ENCODE measurements around the gene MICAL3.
"Not testable (repeated sequence)": the region's sequence is repeated elsewhere in the genome, so short reads cannot be mapped to it uniquely, and the experiment has no call there.

The MICAL3 gene

DNA sequence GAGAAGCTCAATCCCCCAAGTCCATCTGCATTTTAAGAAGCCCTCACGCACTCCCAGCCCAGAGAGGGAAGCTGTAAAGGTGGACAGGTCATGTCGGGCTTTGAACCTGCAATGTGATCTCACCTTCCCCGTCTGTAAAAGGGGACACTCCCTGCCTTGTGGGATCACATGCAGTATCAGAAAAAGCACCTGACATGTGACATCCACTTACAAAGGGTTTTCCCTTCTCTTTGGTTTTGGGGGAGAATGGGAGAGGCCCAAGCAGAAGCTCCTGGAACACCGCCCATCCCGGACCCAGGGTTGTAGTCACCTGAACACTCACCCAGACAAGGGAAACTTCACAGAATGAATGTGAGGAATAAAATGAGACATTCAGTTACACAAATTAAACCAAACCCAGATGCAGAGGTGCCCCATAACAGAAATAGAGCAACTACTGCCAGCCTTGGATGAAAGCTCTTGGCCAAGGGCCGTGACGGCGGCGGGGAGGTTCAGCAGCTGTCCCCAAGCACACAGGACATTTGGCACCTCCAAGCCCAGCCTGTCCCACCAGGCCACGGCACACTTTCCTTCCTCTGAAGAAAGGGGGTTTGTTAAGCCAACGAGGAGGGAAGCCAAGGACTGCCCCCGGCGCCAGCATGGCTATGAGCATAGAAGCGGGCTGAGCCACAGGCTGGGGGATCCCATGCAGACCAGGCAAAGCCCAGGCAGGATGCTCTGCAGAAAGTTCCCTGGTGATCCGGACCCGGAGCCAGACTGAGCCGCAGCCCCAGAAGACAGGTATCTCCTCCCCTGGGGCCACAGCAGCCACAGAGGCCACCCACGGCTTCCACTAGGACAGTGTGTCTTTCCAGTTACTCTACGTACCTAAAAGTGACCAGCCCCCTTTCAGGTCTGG, 253.9 kb downstream of the MICAL3 start:
- DNase-seq: no peak

GRCh38 chr22:17769716-17770082, 254.7 kb downstream of the MICAL3 start:
- DNase-seq: no peak

DNA sequence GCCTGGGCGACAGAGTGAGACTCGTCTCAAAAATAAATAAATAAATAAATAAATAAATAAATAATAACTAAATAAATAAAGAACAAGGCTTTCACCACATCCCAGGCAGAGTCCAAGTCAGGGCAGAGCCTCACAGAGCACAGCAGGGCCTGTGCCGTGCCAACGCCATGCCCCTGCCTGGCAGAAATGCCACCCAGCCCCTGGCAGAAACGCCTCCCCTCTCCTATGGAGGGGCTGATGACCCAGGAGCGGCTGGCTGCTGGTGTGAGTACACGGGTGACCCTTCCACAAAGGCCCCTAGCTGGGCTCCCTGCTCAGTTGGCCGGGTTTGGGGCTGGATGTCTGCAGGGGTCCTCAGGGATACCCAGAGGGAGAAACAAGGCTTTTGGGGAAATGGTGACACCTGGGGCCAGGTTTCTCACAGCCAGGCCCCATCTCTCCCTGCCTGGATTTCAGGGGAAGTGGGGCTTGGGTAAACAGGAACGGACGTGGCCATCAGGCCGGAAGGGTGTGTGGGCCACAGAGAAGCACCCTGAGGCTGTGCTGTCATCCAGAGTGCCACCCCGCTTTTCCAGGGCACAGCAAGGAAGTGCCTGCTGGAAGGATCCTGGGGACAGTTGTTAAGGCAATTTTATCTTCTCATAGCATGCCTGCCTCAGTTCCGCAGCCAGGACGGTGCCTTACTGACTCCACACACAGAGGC, 255.2 kb downstream of the MICAL3 start:
- peak; percentile 20 for DNase-seq

DNA sequence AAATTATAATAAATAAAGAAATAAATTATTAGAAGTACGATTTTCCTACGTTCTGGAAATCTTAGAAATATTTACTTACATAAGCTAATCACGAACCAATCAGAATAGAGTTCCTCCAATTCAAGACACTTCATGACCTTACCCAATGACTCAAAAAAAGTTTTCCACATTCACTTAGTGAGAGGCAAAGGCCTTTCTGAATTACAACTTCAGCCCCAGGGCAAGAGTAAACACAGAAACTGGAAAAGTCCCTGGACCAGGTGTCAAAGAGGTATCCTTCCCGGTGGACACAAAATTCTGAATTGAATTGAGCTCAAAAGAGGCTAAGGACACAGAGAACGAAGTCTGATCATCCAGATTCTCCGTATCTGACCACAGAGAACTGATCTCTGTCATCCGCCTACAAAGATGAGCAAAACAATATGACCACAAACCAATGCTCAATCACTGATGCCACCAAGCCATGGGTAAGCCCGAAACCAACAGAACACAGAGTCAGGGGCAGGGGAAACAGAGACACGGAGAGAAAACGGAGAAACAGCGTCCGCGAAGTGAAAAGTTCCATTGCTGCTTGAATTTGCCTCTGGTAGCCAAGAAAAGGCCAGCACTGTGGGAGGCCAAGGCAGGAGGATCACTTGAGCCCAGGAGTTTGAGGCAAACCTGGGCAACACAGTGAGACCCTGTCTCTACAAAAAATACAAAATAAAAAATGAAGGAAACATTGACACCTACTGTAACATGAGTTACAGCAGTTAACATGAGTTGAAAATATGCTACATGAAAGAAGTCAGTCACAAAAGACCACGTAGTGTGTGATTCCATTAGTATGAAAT, 256.9 kb downstream of the MICAL3 start:
- no peak for DNase-seq

DNA sequence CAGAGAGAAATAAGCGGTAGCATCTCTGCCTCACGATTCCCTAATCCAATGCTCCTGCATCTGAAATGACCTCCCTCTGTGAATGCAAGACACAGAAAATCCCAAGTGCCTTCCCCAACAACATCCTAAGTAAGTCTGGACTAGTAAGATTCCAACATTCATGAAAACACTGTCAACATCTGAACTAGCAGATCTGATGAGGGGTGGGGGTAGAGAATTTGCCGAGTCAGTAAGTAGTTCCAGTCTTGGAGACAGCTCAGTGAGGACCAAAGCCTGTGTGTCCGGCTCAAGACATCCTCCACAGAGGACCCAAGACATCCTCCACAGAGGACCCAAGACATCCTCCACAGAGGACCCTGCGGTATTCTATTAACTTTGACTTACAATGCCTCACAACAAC, 259.5 kb downstream of the MICAL3 start:
- not testable (repeated sequence) for DNase-seq

GRCh38 chr22:17764036-17764435, 260.3 kb downstream of the MICAL3 start:
- no peak for DNase-seq

DNA sequence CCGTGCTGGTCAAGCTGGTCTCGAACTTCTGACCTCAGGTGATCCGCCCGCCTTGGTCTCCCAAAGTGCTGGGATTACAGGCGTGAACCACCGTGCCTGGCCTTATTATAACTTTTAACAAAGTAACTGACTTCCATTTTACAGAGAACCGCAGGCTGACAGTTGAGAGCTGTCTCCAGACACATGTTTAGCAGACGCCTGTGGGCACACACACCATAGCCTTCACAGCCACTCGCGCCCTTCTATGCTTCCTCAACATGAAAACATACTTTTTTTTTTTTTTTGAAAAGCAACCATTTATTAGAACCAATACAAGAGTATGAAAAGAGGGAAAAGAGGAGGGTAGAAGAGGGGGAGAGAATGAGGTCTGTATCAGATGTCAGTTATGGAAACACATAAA, 260.9 kb downstream of the MICAL3 start:
- DNase-seq: not testable (repeated sequence)

DNA sequence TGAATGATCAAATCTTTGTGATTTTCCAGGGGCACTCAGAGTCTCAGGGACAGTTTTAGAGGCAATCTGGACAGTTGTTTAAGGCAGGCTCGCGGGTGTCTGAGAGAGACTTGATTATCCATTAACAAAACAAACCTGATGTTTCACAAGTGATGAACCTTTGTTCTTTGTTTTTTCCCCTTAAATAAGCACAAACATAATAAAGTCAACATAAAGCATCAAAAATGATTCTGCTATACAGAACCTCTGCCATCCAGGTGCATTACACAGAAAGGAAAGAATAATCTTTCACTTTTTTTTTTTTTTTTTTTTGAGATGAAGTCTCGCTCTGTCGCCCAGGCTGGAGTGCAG, 263.2 kb downstream of the MICAL3 start:
- no peak for DNase-seq

GRCh38 chr22:17754233-17754925, 270.0 kb downstream of the MICAL3 start:
- DNase-seq: peak; percentile 15

DNA sequence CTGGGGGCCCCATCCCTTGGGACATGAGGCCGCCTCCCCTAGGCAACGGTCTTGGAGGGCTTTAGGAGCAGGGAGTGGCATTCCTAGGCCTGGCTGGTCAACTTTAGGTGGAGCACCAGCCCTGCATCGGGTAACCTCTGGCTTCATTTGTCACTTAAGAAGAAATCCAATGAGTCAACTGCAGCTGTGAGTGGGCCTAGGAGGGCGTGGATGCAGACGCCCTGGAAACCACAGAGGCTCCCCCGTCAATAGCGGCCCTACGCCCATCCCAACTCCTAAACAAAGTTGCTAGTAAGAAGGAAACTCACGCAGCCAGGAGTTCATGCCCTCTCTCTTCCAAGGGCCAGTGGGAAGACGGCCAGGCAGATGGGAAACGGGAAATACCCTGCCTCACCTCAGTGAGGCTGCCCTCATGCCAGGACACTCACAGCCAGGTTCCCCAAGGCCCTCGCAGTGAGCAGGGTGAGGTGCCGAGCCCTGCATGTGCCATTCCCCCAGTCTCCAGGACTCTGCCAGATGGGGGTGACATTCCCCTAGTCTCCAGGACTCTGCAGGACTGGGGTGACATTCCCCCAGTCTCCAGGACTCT, 270.9 kb downstream of the MICAL3 start:
- peak; percentile 14 for DNase-seq

- no peak for DNase-seq
Measured at GRCh38 chr22:17751596-17751995, 272.8 kb downstream of the MICAL3 start.

- no peak for DNase-seq
Measured at GRCh38 chr22:17749605-17750395, 274.6 kb downstream of the MICAL3 start.

- no peak for DNase-seq
Measured at GRCh38 chr22:17748555-17749353, 275.6 kb downstream of the MICAL3 start.

- DNase-seq: no peak
Measured at GRCh38 chr22:17746916-17747315, 277.4 kb downstream of the MICAL3 start.

GRCh38 chr22:17744430-17744829, 279.9 kb downstream of the MICAL3 start:
- DNase-seq: no peak

DNA sequence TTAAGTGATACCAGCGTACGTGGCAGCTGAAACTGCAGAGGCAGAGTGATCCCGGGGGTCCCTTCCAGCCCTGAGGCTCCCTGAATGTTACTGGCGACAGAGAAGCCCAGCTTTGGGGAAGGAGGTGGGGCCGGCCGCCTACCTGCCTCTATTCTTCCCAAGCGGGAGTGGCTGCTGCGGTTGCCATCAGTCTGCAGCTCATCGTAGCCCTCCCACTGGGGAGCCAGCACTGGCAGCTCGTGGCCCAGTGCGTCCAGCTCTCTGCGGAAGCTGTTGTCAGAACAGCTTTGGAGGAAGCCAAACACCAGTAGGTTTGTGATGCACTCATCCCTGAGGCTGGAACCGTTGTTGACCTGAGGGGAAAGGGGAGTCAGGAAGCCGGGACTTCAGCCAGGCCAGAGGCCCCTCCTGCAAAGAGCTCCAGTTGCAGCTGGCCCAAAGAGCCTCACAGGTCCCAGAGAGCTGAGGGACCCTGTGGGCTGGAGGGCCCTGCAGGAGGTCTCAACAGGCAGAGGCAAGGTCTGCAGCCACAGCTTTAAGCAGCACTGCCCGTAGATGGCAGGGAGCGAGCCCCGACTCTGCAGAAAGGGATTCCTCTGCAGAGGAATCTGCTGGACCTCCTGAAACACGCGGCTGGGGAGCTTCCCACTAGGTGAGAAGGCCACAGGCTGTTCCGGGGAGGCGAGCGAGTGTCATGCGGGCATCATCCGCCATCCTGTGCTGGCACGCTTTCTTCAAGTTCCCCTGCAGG, 280.5 kb downstream of the MICAL3 start:
- no peak for DNase-seq

DNA sequence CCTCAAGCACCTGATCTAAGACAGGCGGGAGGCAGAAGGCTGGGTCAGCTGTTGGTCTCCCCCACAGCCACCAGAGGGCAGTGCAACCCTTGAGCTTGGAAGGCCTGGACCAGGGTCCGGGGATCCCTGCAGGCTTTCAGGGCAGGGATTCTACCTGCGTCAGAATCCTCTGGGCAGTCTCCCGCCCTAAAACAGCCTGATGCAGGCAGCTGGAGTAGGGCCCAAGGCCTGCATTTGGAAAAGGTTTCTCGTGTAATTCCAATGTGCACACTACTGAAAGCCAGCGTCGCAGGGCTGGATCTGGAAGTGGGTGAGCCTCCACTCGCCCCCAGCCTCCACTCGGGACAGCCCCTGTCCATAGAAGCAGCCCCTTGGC, 281.8 kb downstream of the MICAL3 start:
- peak; percentile 74 for DNase-seq

DNA sequence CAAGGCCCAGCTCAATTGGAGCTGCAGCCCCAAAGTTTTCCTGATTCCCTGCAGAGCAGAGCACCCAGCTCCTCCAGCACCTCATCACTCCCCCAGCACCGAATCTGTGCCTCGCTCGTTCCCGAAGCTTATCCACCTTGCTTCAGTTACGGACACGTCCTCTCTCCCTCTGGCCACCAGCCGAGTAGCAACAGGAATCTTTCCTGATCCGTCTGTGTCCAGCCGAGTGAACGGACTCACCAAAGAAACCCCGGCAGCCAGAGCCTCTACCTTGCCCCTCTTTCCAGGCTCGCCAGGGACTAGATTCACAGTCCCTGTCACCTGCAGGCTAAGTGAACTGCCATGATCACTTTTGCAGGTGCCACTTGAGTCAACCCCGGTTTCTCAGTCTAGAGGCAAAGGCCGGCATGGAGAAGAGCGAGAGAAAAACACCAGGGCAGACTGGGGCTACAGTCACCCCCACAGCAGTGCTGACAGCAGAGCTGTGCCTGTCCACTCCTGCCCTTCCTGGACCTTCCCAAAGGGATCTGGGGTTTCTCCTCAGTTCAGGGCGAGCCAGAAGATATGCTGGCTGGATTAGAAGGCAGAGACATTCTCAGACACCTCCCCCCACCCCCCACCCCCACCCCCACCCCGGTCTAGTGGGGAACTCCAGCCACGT, 282.4 kb downstream of the MICAL3 start:
- no peak for DNase-seq

Data from femur (tissue), 1 donor.